Gastrocnemius medialis (tissue), 4 donors: ENCODE results near the gene TTC14. TPM values are rescaled to one million over a fixed set of nuclear protein-coding genes. Genes with fewer than 3 reads are reported as not detected.

ENCODE experiments used
- ATAC-seq, 2 donors: fragments of 150-250 bp; one replicate each; pipeline ENCODE4 v1.9.1; 2016
- DNase-seq, 2 donors: peaks; one replicate each; pipeline ENCODE4 v3.0.0-alpha.2; 2019
- H3K27ac ChIP-seq, 4 donors: fragments of 200-600 bp; sonication (generic); 1 replicate in 1 of 4; 2 replicates in 3 of 4; pipeline ENCODE4 v1.5.1; 2016 to 2018; ENCODE audit warnings: mild to moderate bottlenecking in 2 of 4, moderate library complexity in 1 of 4
- H3K27me3 ChIP-seq, 3 donors: fragments of 200-600 bp; sonication (generic) in 2 of 3; 1 replicate in 1 of 3; 2 replicates in 2 of 3; pipeline versions ENCODE4 v1.5.1 to v1.6.0; 2016 to 2019; ENCODE audit warnings: mild to moderate bottlenecking in 1 of 3, moderate library complexity in 1 of 3
- H3K36me3 ChIP-seq, 2 donors: fragments of 200-600 bp; sonication (generic) in 1 of 2; one replicate each; pipeline ENCODE4 v1.5.1; 2017 to 2018
- H3K4me1 ChIP-seq, 2 donors: fragments of 200-600 bp; sonication (generic) in 1 of 2; one replicate each; pipeline ENCODE4 v1.5.1; 2016 to 2017; ENCODE audit warnings: mild to moderate bottlenecking in 2 of 2
- H3K4me3 ChIP-seq, 4 donors: fragments of 200-600 bp; sonication (generic) in 3 of 4; 1 replicate in 1 of 4; 2 replicates in 3 of 4; pipeline ENCODE4 v1.5.1; 2016 to 2019; ENCODE audit warnings: mild to moderate bottlenecking in 2 of 4
- H3K9me3 ChIP-seq, 3 donors: fragments of 200-600 bp; sonication (generic) in 2 of 3; 1 replicate in 1 of 3; 2 replicates in 2 of 3; pipeline ENCODE4 v1.5.1; 2016 to 2019
- POLR2A ChIP-seq, 2 donors: fragments of 450-650 bp; IDR thresholded peaks; one replicate each; pipeline ENCODE4 v1.6.1; 2017; ENCODE audit warnings: antibody characterized with exemption in 2 of 2, mild to moderate bottlenecking in 2 of 2, moderate library complexity in 2 of 2
- in situ Hi-C, 4 donors: fragments of 200-750 bp; cut with MboI; loops; one replicate each; pipeline versions ENCODE4 v1.15.0 to v1.8.0; 2017; ENCODE audit warnings: low sequenced_read_pairs in 4 of 4
- intact Hi-C: fragments of 100-400 bp; cut with DNase I; formaldehyde crosslinking; loops from one replicate; pipeline ENCODE4 v1.15.1; 2023; ENCODE audit warnings: low total_unique reads
- total RNA-seq, 4 donors: library from RNA; depleted of rRNA; stranded (reverse); fragments of >200 nt; gene quantifications; one replicate each; pipeline versions ENCODE4 v1.1.0 to v1.2.3, GENCODE V29; 2016
- TF ChIP-seq, protein P1 (sequence below), 5 experiments: fragments of 450-650 bp in 3 of 5; fragments of 200-600 bp in 2 of 5; sonication (generic) in 2 of 5; IDR thresholded peaks in 4 of 5; conservative IDR thresholded peaks in 1 of 5; 1 replicate in 4 of 5; 2 replicates in 1 of 5; pipeline ENCODE4 v1.5.1; 2016 to 2019; ENCODE audit warnings: antibody characterized with exemption in 5 of 5, mild to moderate bottlenecking in 3 of 5, moderate library complexity in 3 of 5

Gene TTC14
- total RNA-seq, 4 donors from 2014 or later, result 5.3 to 14.0 (median 8.8) TPM

- intact Hi-C loops, result no loop called here
- Histone ChIP-seq H3K9me3 (no peaks in the 10 kb centered on the region), H3K27me3 (no peaks in the 10 kb centered on the region), H3K27ac (no peak overlapping the region), H3K4me3 (no peak overlapping the region), H3K36me3 (no peaks in the 10 kb centered on the region), H3K4me1 (no peaks in the 10 kb centered on the region)
- TF ChIP-seq POLR2A (IDR thresholded peaks at IDR 0.05), result no peak
- TF ChIP-seq, protein P1, sequence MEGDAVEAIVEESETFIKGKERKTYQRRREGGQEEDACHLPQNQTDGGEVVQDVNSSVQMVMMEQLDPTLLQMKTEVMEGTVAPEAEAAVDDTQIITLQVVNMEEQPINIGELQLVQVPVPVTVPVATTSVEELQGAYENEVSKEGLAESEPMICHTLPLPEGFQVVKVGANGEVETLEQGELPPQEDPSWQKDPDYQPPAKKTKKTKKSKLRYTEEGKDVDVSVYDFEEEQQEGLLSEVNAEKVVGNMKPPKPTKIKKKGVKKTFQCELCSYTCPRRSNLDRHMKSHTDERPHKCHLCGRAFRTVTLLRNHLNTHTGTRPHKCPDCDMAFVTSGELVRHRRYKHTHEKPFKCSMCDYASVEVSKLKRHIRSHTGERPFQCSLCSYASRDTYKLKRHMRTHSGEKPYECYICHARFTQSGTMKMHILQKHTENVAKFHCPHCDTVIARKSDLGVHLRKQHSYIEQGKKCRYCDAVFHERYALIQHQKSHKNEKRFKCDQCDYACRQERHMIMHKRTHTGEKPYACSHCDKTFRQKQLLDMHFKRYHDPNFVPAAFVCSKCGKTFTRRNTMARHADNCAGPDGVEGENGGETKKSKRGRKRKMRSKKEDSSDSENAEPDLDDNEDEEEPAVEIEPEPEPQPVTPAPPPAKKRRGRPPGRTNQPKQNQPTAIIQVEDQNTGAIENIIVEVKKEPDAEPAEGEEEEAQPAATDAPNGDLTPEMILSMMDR (IDR thresholded peaks at IDR 0.05 in 4 of 5, conservative IDR thresholded peaks at IDR 0.05 in 1 of 5), result no peak
- DNase-seq, result no peak
- in situ Hi-C loops, result no loop called here
- no peak for ATAC-seq
Observed at GRCh38 chr3:180624714-180625113, 22.8 kb downstream of the TTC14 start.

GRCh38 chr3:180626844-180627243 is 24.9 kb downstream of the TTC14 start:
- TF ChIP-seq, protein P1 (IDR thresholded peaks at IDR 0.05 in 4 of 5, conservative IDR thresholded peaks at IDR 0.05 in 1 of 5), result no peak
- no peak for TF ChIP-seq POLR2A (IDR thresholded peaks at IDR 0.05)
- Histone ChIP-seq H3K4me3 (no peak overlapping the region), H3K36me3 (no peaks in the 10 kb centered on the region), H3K27me3 (no peaks in the 10 kb centered on the region), H3K27ac (no peak overlapping the region), H3K4me1 (no peaks in the 10 kb centered on the region), H3K9me3 (no peaks in the 10 kb centered on the region)
- DNase-seq (no peak), ATAC-seq (no peak)
- intact Hi-C loops (no loop called here), in situ Hi-C loops (no loop called here)

DNA sequence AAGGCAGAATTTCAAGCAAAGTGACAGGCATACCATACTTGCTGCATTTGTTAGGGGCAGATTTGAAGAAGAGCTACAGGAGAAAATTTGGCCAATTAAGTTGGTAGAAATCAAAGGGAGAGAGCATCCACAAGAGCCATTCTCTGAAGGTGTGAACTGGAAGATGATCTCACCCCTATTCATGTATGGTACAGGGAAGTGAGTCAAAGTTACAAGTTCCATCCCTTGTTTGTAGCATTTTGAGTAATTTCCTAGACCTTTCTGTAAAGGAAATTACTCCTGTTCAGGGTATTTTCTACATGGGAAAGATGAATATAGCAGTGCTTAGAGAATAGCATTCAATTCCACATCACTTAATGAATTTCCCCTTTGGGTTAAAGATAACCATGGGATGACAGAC is 28.4 kb downstream of the TTC14 start:
- DNase-seq (no peak), ATAC-seq (no peak)
- Histone ChIP-seq H3K4me1 (no peaks in the 10 kb centered on the region), H3K4me3 (no peak overlapping the region), H3K27ac (no peak overlapping the region), H3K36me3 (no peaks in the 10 kb centered on the region), H3K9me3 (no peaks in the 10 kb centered on the region), H3K27me3 (no peaks in the 10 kb centered on the region)
- in situ Hi-C loops, result no loop called here
- intact Hi-C loops, result no loop called here
- TF ChIP-seq, protein P1 (IDR thresholded peaks at IDR 0.05 in 4 of 5, conservative IDR thresholded peaks at IDR 0.05 in 1 of 5), result no peak
- TF ChIP-seq POLR2A (IDR thresholded peaks at IDR 0.05), result no peak

DNA sequence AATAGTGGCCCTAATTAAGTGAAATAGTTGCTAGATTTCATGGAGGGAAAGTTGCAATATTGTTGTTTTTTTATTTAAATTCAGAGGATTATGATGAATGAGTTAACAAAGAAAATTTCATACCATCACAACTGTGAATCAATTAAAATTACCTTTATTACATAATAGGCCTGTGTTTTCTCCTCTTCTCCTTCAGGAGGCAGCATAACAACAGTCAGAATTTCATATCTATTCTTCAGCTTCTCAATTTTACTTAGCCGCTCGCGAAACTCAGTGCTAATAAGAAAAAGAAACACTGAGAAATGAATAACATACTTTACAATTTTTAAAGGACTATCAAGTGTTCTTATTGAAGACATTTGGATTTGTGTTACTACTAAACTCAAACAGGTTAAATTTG is 29.4 kb downstream of the TTC14 start:
- Histone ChIP-seq H3K4me3 (no peak overlapping the region), H3K27ac (no peak overlapping the region), H3K36me3 (no peaks in the 10 kb centered on the region), H3K27me3 (no peaks in the 10 kb centered on the region), H3K9me3 (no peaks in the 10 kb centered on the region), H3K4me1 (no peaks in the 10 kb centered on the region)
- TF ChIP-seq POLR2A (IDR thresholded peaks at IDR 0.05), result no peak
- TF ChIP-seq, protein P1 (IDR thresholded peaks at IDR 0.05 in 4 of 5, conservative IDR thresholded peaks at IDR 0.05 in 1 of 5), result no peak
- in situ Hi-C loops (no loop called here), intact Hi-C loops (no loop called here)
- ATAC-seq (no peak), DNase-seq (no peak)

- intact Hi-C loops, result no loop called here
- Histone ChIP-seq H3K4me1 (no peaks in the 10 kb centered on the region), H3K27me3 (no peaks in the 10 kb centered on the region), H3K4me3 (no peak overlapping the region), H3K36me3 (no peaks in the 10 kb centered on the region), H3K27ac (no peak overlapping the region), H3K9me3 (no peaks in the 10 kb centered on the region)
- ATAC-seq (no peak), DNase-seq (no peak)
- TF ChIP-seq, protein P1 (IDR thresholded peaks at IDR 0.05 in 4 of 5, conservative IDR thresholded peaks at IDR 0.05 in 1 of 5), result no peak
- TF ChIP-seq POLR2A (IDR thresholded peaks at IDR 0.05), result no peak
- in situ Hi-C loops, result no loop called here
Observed at GRCh38 chr3:180633722-180634121, 31.8 kb downstream of the TTC14 start.
